ENCODE results near the gene PDLIM4. TPM values are rescaled to one million over a fixed set of nuclear protein-coding genes. Genes with fewer than 3 reads are reported as not detected.

PDLIM4 gene
- total and polyA plus RNA-seq, 11 donors, result 2.4 to 16.9 (median 8.1) TPM

DNA sequence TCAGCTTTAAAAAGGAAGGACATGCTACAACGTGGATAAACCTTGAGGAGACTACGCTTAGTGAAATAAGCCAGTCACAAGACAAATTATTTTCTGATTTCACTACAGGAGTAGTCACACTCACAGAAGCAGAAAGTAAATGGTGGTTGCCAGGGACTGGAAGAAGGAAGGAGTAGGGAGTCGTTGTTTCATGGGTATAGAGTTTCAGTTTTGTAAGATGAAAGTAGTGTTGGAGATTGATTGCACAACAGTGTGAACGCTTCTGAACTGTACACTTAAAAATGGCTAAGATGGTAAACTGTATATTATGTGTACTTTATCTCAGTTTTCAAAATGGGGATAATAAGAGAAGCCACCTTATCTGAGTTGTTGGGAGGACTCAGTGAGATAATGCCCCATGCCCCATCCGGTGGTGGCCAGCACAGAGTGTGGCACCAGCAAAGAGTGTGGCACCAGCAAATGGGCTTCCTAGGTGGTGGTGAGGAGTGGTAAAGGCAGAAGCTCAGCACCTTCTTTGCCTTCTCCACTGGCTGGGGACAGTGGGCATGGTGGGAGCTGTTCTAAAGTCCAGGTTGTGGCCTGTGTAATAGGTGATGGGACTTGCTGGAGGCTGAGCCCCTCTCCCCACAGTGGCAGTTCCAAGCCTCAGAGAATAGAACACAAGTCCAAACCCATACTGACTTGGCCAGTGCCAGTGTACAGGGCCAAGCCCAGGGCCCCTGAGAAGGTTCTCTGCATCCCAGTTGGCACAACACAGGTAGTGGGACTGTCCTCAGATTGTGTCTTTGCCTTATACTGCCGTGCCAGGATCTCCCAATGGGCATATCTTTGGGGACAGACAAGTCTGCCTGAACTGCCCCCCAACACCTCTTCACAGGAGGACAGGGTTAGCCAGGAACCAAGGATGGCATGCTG lies 41.1 kb downstream of the PDLIM4 start:
- H3K27me3 ChIP-seq, result no peaks in the 10 kb centered on the region
- peak overlapping the region in 1 of 12 donors; percentile 24 for H3K4me3 ChIP-seq
- TF ChIP-seq, protein P1, sequence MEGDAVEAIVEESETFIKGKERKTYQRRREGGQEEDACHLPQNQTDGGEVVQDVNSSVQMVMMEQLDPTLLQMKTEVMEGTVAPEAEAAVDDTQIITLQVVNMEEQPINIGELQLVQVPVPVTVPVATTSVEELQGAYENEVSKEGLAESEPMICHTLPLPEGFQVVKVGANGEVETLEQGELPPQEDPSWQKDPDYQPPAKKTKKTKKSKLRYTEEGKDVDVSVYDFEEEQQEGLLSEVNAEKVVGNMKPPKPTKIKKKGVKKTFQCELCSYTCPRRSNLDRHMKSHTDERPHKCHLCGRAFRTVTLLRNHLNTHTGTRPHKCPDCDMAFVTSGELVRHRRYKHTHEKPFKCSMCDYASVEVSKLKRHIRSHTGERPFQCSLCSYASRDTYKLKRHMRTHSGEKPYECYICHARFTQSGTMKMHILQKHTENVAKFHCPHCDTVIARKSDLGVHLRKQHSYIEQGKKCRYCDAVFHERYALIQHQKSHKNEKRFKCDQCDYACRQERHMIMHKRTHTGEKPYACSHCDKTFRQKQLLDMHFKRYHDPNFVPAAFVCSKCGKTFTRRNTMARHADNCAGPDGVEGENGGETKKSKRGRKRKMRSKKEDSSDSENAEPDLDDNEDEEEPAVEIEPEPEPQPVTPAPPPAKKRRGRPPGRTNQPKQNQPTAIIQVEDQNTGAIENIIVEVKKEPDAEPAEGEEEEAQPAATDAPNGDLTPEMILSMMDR (IDR thresholded peaks at IDR 0.05), result no peak
- TF ChIP-seq POLR2A (IDR thresholded peaks at IDR 0.05), result no peak
- no peak for ATAC-seq
- no peaks in the 10 kb centered on the region for H3K36me3 ChIP-seq
- H3K9me3 ChIP-seq, result no peaks in the 10 kb centered on the region
- peaks cover 3 to 65% (median 38%) of the 10 kb centered on the region in 12 donors for H3K4me1 ChIP-seq
- intact Hi-C loops (cut with DNase I), result loop anchor here in 4 of 10 donors (10.0 kb wide), 3 partner anchors 66 to 196 kb away; partner anchors contain the start of genes IRF1 (in 2 of the 4) and SLC22A5 (in 2 of the 4)
- DNase-seq, result no peak
- peak overlapping the region in 1 of 12 donors; percentile 77 for H3K27ac ChIP-seq
- WGBS, 4 donors, result 76 to 85% (median 83%) methylated on average over 6 of the region's 6 CpGs

DNA sequence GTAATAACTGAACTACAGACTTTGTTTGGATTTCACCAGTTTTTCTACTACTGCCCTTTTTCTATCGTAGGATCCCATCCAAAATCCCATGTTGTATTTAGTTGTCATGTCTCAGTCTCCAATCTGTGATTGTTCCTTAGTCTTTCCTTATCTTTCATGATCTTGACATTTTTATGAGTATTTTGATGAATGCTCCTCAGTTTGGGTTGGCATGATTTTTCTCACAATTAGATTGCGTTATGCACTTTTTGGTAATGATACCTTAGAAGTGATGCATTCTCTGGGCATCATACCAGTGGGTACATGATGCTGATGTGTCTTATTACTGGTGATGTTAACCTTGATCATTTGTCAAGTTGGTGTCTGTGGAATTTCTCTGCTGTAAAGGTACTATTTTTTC lies 42.4 kb downstream of the PDLIM4 start:
- TF ChIP-seq, protein P1 (IDR thresholded peaks at IDR 0.05), result no peak
- TF ChIP-seq POLR2A (IDR thresholded peaks at IDR 0.05), result no peak
- WGBS, 4 donors, result 87 to 94% (median 90%) methylated on average over 2 of the region's 2 CpGs
- ATAC-seq, result no peak
- Histone ChIP-seq H3K27me3 (no peaks in the 10 kb centered on the region), H3K4me1 (peaks cover 3 to 62% (median 32%) of the 10 kb centered on the region in 12 donors), H3K36me3 (no peaks in the 10 kb centered on the region), H3K4me3 (no peak overlapping the region), H3K9me3 (peaks cover 0 to 11% (median 0%) of the 10 kb centered on the region in 12 donors), H3K27ac (peak overlapping the region in 3 of 12 donors; percentile 4 to 78 (median 60))
- intact Hi-C loops (cut with DNase I), result loop anchor here in 5 of 10 donors (5.0 to 10.0 kb wide), 4 partner anchors 65 to 195 kb away; partner anchors contain the start of genes SLC22A5 (in 3 of the 5) and IRF1 (in 2 of the 5)
- no peak for DNase-seq

DNA sequence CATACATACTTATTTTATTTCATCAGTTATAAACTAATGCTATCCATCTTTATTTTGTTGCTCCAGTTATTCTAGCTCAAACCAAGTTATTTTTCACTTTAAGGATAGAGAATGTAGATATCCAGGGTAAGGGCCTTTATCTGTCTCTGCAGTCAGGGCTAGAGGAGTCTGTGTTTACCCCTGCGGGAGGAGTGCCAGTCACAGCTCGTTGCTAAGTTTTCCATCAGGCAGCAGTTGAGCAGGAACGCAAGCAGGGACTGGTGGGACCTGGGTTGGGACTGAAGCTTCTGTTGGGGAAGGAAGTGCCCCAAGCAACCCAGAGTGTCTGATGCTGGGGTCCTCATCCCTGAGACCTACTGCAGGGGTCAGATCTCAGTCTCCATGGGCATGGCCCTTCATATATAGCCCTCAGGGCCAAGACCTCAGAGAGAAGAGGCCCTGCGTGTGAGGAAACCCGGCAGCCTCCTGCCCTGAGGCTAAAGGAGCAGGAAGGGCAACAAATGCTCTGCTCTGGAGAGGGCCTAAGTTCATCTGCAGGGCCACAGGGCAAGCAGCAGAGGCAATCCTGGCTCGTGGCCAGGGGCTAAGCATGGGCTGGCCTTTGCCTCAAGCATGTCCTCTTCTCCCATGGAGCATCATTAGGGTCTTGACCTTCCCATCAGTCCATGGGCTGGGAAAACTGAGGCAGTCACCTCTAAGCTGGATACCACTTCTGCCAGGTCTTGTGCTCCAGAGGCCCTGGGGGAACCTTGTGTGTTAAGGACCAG lies 43.3 kb downstream of the PDLIM4 start:
- WGBS, 4 donors, result 52 to 62% (median 56%) methylated on average over 6 of the region's 6 CpGs
- intact Hi-C loops (cut with DNase I), result loop anchor here in 1 of 10 donors (5.0 kb wide), 1 partner anchor 67 kb away; the partner anchor contains the start of gene SLC22A5
- DNase-seq (peak in 2 of 5 donors; percentile 33 to 52), ATAC-seq (peak; percentile 49 to 65 (median 56))
- H3K27ac ChIP-seq, result peak overlapping the region in 11 of 12 donors; percentile 24 to 81 (median 60)
- H3K4me3 ChIP-seq, result no peak overlapping the region
- peaks cover 0 to 53% (median 26%) of the 10 kb centered on the region in 12 donors for H3K4me1 ChIP-seq
- peaks cover 0 to 19% (median 0%) of the 10 kb centered on the region in 12 donors for H3K9me3 ChIP-seq
- H3K36me3 ChIP-seq, result no peaks in the 10 kb centered on the region
- no peaks in the 10 kb centered on the region for H3K27me3 ChIP-seq
- TF ChIP-seq, protein P1 (IDR thresholded peaks at IDR 0.05), result no peak
- no peak for TF ChIP-seq POLR2A (IDR thresholded peaks at IDR 0.05)

Measured in heart left ventricle (tissue), 16 donors.